DMS153 treated with DMSO at 0.1 percent for 48 hours (cell line): Measurements from ENCODE around the gene PRXL2B.
"Not testable (repeated sequence)": the region's sequence is repeated elsewhere in the genome, so short reads cannot be mapped to it uniquely, and the experiment has no call there.

Experiments used
- DNase-seq: peaks from one replicate; lab custom pipeline; 2025; ENCODE audit not compliant: unreplicated experiment; lab: John Stamatoyannopoulos, UW

The PRXL2B gene

DNA sequence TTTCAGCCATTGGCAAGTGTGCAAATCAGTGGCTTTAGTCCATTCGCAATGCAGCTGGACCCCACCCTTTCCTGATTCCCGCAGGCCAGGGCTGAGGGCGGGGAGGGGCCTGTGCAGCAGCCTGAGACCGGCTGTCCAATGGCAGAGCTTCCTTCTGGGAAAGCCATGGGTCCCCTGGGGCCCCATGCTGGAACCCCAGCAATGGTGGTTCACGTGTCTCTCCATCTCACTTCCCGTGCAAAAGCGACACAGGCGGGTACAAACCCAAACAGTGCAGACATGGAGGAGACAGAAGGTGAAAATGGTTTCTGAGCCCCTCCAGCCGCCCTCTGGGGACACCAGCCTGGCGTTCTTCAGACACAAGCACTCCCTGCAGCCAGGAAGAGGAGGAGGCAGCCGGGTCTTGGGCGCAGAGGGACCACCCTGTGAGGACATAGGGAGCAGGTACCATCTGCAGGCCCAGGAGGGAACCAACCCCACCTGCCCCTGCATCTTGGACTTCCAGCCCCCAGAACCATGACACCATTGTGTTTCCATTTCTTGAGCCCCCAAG, 36.2 kb upstream of the PRXL2B start:
- not testable (repeated sequence) for DNase-seq

GRCh38 chr1:2551544-2551943, 35.0 kb upstream of the PRXL2B start:
- not testable (repeated sequence) for DNase-seq

DNA sequence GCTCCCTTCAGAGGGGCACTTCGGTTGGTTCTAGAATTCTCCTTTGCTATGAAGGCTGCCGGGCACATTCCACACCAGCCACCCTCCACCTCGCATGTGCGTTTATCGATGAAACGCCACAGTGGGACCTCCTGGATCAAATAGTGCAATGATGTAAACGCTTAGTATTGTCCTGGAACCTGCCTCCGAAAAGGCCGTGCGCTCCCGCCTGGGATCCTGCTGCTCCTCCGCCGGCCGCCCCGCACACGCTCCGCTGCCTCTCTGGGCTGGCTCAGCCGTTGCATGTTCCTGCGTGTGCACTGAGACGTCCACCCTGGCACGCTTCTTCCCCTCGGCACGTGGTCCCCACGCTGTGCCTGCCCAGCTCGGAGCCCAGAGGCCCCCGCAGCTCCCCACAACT, 34.4 kb upstream of the PRXL2B start:
- no peak for DNase-seq

GRCh38 chr1:2553076-2553475, 33.5 kb upstream of the PRXL2B start:
- not testable (repeated sequence) for DNase-seq

DNA sequence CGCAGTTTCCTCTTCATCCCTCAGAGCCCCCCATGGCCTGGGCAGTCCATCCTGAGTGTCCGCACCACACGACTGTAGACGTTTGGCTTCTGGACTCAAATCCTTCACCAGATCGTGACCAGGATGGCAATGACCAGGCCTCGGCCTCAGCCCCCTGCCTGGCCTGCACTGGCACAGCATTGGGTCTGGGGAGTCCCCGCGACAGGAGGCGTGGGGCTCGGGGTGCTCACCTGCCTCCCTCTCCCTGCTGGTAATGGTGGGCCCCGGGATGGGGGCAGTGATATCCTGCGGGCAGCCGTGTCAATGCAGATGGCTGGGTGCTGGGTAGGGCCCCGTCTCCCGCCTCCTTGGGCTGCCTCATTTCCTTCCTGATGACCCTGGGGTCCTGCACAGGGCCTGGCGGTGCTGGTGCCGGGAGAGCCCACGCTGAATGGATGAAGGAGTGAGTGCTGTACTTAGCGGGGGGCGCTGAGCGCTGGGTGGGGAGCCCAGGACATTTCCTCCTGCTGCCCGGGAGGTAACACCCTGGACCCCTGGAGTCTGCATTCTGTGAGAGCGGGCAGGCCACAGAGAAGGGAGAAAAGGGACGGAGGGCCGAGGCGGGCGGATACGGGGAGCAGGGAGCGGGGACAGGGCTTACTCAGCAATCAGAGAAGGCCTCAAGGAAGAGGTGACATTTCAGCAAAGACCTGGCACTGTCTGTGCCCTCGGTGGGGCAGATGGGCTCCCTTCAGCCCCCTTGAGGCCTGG, 32.5 kb upstream of the PRXL2B start:
- DNase-seq, result no peak

DNA sequence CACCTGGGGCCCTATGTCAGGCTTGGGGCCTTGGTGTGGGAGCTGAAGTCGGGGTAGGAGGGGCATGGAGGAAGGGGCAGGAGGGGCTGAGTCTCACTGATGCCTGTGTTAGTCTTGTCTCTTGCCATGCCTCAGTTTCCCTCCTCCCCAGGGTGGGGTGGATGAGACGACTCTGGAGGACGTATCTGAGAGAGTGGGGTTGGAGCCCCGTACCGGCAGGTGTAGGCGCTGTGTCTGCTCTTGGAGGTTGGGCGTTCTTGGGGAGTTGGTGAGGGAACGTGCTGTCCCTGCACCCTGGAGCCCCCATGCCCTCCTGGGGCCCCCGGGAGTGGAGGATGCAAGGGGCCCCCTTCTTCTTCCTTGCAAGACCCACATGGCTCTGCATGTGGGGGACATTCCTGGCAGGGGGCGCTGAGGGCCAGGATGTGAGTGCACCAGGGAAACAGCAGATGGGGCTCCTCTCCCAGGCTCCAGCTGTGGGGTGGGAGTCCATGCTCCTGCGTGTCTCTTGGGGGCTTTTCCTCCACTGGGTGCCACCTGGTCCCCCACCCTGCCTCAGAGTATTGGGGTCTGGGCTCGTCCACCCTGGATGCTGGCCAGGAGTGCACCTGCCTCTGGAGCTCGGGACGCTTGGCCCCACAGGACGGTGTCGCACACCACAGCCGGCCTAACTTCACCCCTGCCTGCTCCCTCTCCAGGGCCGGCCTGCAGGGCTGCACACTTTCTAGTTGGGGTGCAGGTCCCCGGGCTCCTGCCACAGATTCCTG, 31.8 kb upstream of the PRXL2B start:
- no peak for DNase-seq

DNA sequence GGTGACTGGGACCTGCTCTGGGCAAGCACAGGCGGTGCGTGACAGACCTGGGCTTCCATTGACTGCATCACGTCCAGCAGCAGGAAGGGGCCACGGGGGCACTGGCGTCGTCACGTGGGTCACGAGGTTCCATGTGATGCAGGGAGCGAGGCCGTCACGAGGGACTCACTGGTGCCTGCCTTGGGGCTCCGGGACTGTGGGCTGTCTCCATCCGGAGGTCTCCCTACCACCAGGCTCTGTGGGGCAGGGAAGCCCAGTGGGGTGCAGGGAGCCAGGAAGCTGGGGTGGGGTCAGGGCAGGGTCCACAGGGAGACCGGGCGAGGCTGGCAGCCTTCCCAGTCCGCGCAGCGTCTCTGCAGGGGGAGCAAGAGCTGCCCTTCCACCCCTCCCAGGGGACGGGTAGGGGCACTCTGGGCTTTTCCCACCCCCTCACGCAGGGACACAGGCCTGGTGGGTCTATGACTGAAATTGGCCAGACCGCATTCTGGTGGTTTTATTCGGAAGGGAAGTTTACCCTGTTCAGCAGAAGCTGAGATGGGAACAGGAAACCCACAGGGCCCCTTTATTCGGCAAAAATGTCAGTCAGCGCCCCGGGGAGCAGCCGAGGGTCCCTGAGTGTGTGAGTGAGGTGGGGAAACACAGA, 30.8 kb upstream of the PRXL2B start:
- DNase-seq, result peak; percentile 58

GRCh38 chr1:2556277-2556677, 30.3 kb upstream of the PRXL2B start, which contains the start of gene TNFRSF14:
Gene TNFRSF14, plus strand, starts transcription at chr1:2556371. Its CDS starts 294 bp downstream, at chr1:2556665.
- peak; percentile 45 for DNase-seq

- DNase-seq, result no peak
Measured at GRCh38 chr1:2556678-2557481, 29.7 kb upstream of the PRXL2B start.

GRCh38 chr1:2557482-2558400, 28.8 kb upstream of the PRXL2B start:
- no peak for DNase-seq

- no peak for DNase-seq
Measured at GRCh38 chr1:2558420-2558819, 28.2 kb upstream of the PRXL2B start.

GRCh38 chr1:2558861-2559260, 27.7 kb upstream of the PRXL2B start:
- no peak for DNase-seq

GRCh38 chr1:2559509-2560298, 26.9 kb upstream of the PRXL2B start:
- DNase-seq, result no peak

DNA sequence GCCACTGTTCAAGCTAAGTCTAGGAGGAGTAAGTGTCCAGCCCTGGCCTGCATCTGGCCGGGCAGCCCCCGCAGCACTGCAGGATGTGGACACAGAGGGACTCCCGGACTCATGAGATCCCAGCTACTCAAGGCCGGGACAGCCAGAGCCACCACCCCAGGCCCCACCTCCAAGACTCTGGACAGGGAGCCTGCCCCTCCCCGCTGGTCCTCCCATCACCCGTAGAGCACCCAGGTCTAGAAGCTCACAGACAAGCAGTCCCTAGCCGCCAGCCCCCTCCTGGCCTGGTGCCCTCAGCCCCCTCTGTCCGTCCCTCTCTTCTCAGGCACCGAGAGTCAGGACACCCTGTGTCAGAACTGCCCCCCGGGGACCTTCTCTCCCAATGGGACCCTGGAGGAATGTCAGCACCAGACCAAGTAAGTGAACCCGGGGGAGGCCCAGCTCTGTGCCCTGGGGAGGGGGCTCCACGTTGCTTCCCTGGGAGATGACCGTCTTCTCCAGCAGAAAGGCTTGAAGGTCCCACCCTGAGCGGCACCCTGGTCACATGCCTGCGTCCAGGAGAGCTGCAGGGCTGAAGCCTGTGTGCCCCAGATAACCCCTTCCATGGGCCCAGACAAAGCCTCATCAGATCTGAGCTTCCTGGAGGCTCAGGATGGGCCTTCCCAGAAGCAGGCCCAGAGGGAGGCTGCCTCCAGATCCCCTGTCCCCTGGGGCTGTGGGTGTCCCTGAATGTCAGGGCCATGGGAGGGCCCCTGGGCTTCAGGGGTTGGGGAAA, 26.1 kb upstream of the PRXL2B start:
- no peak for DNase-seq

DNA sequence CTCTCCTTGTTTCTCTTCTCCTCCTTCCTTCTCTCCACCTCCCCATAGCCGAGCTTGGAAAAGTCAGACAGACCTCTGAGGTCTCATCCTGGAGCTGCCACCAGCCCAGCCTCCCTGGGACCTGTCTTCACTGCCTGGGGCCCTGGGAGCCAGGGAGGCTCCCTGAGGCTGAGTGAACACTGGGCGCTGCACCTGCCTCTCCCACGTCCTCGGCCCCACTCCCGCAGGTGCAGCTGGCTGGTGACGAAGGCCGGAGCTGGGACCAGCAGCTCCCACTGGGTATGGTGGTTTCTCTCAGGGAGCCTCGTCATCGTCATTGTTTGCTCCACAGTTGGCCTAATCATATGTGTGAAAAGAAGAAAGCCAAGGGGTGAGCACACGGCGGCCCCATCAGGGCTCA, 25.1 kb upstream of the PRXL2B start:
- no peak for DNase-seq

- no peak for DNase-seq
Measured at GRCh38 chr1:2561898-2562895, 24.4 kb upstream of the PRXL2B start.

DNA sequence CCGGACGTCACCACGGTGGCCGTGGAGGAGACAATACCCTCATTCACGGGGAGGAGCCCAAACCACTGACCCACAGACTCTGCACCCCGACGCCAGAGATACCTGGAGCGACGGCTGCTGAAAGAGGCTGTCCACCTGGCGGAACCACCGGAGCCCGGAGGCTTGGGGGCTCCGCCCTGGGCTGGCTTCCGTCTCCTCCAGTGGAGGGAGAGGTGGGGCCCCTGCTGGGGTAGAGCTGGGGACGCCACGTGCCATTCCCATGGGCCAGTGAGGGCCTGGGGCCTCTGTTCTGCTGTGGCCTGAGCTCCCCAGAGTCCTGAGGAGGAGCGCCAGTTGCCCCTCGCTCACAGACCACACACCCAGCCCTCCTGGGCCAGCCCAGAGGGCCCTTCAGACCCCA, 23.4 kb upstream of the PRXL2B start:
- DNase-seq, result no peak
